Gastroesophageal sphincter (tissue), 4 donors: ENCODE results near the gene HYAL1. TPM values are rescaled to one million over a fixed set of nuclear protein-coding genes. Genes with fewer than 3 reads are reported as not detected.

Experiments used
- ATAC-seq: fragments of 150-250 bp; one replicate; pipeline ENCODE4 v1.9.1; 2016; ENCODE audit warnings: mild to moderate bottlenecking, moderate library complexity
- H3K27ac ChIP-seq, 4 donors: fragments of 200-600 bp; sonication (generic) in 3 of 4; 1 replicate in 3 of 4; 2 replicates in 1 of 4; pipeline ENCODE4 v1.5.1; 2016 to 2019
- H3K27me3 ChIP-seq: fragments of 200-600 bp; sonication (generic); one replicate; pipeline ENCODE4 v1.5.1; 2019
- H3K36me3 ChIP-seq, 2 donors: fragments of 200-600 bp; sonication (generic); one replicate each; pipeline ENCODE4 v1.5.1; 2019; ENCODE audit warnings: control low read depth in 1 of 2
- H3K4me1 ChIP-seq, 3 donors: fragments of 200-600 bp; sonication (generic); 1 replicate in 2 of 3; 2 replicates in 1 of 3; pipeline ENCODE4 v1.5.1; 2016 to 2019; ENCODE audit warnings: control low read depth in 2 of 3
- H3K4me3 ChIP-seq, 2 donors: fragments of 200-600 bp; sonication (generic); one replicate each; pipeline ENCODE4 v1.5.1; 2019; ENCODE audit warnings: mild to moderate bottlenecking in 1 of 2, moderate library complexity in 1 of 2
- H3K9me3 ChIP-seq, 3 donors: fragments of 200-600 bp; sonication (generic); one replicate each; pipeline ENCODE4 v1.5.1; 2017 to 2019; ENCODE audit warnings: control low read depth in 2 of 3
- CTCF ChIP-seq, 4 experiments: fragments of 200-600 bp in 2 of 4; fragments of 450-650 bp in 2 of 4; sonication (generic) in 1 of 4; IDR thresholded peaks; one replicate each; pipeline ENCODE4 v1.5.1; 2017 to 2019; ENCODE audit warnings: antibody characterized with exemption in 4 of 4, mild to moderate bottlenecking in 2 of 4, moderate library complexity in 2 of 4
- EP300 ChIP-seq: sonication (generic); formaldehyde crosslinking; IDR thresholded peaks from one replicate; pipeline ENCODE4 v1.6.1; 2017; ENCODE audit warnings: antibody characterized with exemption, mild to moderate bottlenecking
- POLR2A ChIP-seq, 2 donors: fragments of 450-650 bp; IDR thresholded peaks; one replicate each; pipeline ENCODE4 v1.6.1; 2017; ENCODE audit warnings: antibody characterized with exemption in 2 of 2, mild to moderate bottlenecking in 2 of 2, moderate library complexity in 1 of 2
- POLR2AphosphoS5 ChIP-seq: sonication (generic); formaldehyde crosslinking; IDR thresholded peaks from one replicate; pipeline ENCODE4 v1.6.1; 2017; ENCODE audit warnings: antibody characterized with exemption
- WGBS, 2 donors: methylation state at CpG; one replicate each; pipeline ENCODE4 v1.1.5; 2018; ENCODE audit warnings: low coverage in 1 of 2; 5-methylcytosine and 5-hydroxymethylcytosine counted together
- total RNA-seq, 4 donors: library from RNA; depleted of rRNA; stranded (reverse); fragments of >200 nt; gene quantifications; one replicate each; pipeline ENCODE4 v1.1.0, GENCODE V29; 2016

Gene HYAL1
- total RNA-seq, 4 donors from 2014 or later = 4.8 to 12.3 (median 7.9) TPM

GRCh38 chr3:50278880-50279224 lies 24.5 kb downstream of the HYAL1 start, which contains the start of gene LSMEM2:
Gene LSMEM2 (plus strand): TSS chr3:50279087. CDS start chr3:50279114, 27 bp downstream.
- Histone ChIP-seq H3K27ac (peak within 1 kb of the TSS in 2 of 4 donors; percentile 18 to 38), H3K4me1 (peaks cover 0 to 36% (median 11%) of the 10 kb centered on the region in 3 donors), H3K9me3 (no peaks in the 10 kb centered on the region), H3K4me3 (no peak within 1 kb of the TSS), H3K36me3 (peaks cover 0 to 27% of the 10 kb centered on the region in 2 donors), H3K27me3 (peaks cover 28% of the 10 kb centered on the region)
- TF ChIP-seq POLR2AphosphoS5 = no peak
- no peak for TF ChIP-seq CTCF (IDR thresholded peaks at IDR 0.05)
- no peak for TF ChIP-seq POLR2A (IDR thresholded peaks at IDR 0.05)
- no peak for TF ChIP-seq EP300
- ATAC-seq = peak; percentile 21
- no CpG with 5 or more reads among the region's 2 CpGs for WGBS, 2 donors

GRCh38 chr3:50278123-50278879 lies 25.1 kb downstream of the HYAL1 start:
- Histone ChIP-seq H3K27ac (peak overlapping the region in 2 of 4 donors; percentile 18 to 38), H3K9me3 (no peaks in the 10 kb centered on the region), H3K36me3 (peaks cover 0 to 27% of the 10 kb centered on the region in 2 donors), H3K4me3 (no peak overlapping the region), H3K4me1 (peaks cover 0 to 42% (median 16%) of the 10 kb centered on the region in 3 donors), H3K27me3 (peaks cover 33% of the 10 kb centered on the region)
- WGBS, 2 donors = 68 to 70% methylated on average over 2 to 3 of the region's 4 CpGs
- TF ChIP-seq EP300 = no peak
- TF ChIP-seq POLR2A (IDR thresholded peaks at IDR 0.05) = no peak
- no peak for TF ChIP-seq CTCF (IDR thresholded peaks at IDR 0.05)
- no peak for TF ChIP-seq POLR2AphosphoS5
- no peak for ATAC-seq

GRCh38 chr3:50276762-50277101 lies 26.6 kb downstream of the HYAL1 start:
- no peak overlapping the region for H3K27ac ChIP-seq
- H3K27me3 ChIP-seq = peaks cover 33% of the 10 kb centered on the region
- peaks cover 0 to 57% (median 19%) of the 10 kb centered on the region in 3 donors for H3K4me1 ChIP-seq
- TF ChIP-seq EP300 (no peak), CTCF (IDR thresholded peaks at IDR 0.05) (no peak), POLR2A (IDR thresholded peaks at IDR 0.05) (no peak), POLR2AphosphoS5 (no peak)
- peaks cover 0 to 27% of the 10 kb centered on the region in 2 donors for H3K36me3 ChIP-seq
- H3K4me3 ChIP-seq = no peak overlapping the region
- ATAC-seq = no peak
- 72 to 78% methylated on average over 12 to 14 of the region's 17 CpGs for WGBS, 2 donors
- H3K9me3 ChIP-seq = no peaks in the 10 kb centered on the region

- H3K36me3 ChIP-seq = peaks cover 0 to 27% of the 10 kb centered on the region in 2 donors
- 66 to 100% methylated on average over 1 to 14 of the region's 79 CpGs for WGBS, 2 donors
- no peak overlapping the region for H3K4me3 ChIP-seq
- TF ChIP-seq POLR2A (IDR thresholded peaks at IDR 0.05) (no peak), CTCF (IDR thresholded peaks at IDR 0.05) (no peak), EP300 (no peak), POLR2AphosphoS5 (no peak)
- peaks cover 0 to 60% (median 19%) of the 10 kb centered on the region in 3 donors for H3K4me1 ChIP-seq
- peaks cover 33% of the 10 kb centered on the region for H3K27me3 ChIP-seq
- H3K27ac ChIP-seq = no peak overlapping the region
- no peaks in the 10 kb centered on the region for H3K9me3 ChIP-seq
- no peak for ATAC-seq
These were observed 27.2 kb downstream of the HYAL1 start for GRCh38 chr3:50275996-50276761.
